Loucy (cell line): Measurements from ENCODE around the gene CYCS.

ENCODE experiments used
- H2AFZ ChIP-seq: fragments of 200-600 bp; sonication (generic); 2 replicates; pipeline ENCODE4 v1.6.0; 2016; ENCODE audit warnings: antibody characterized with exemption, mild to moderate bottlenecking, low read length, moderate library complexity
- H3F3A ChIP-seq: fragments of 200-600 bp; 2 replicates; pipeline ENCODE4 v1.6.0; 2016; ENCODE audit warnings: antibody characterized with exemption, low read depth, mild to moderate bottlenecking
- H3K27me3 ChIP-seq: fragments of 200-600 bp; sonication (generic); 2 replicates; pipeline ENCODE4 v1.6.1; 2014; ENCODE audit warnings: low read length, mild to moderate bottlenecking; ENCODE audit not compliant: insufficient read depth, poor library complexity, severe bottlenecking
- H3K36me3 ChIP-seq: fragments of 200-600 bp; sonication (generic); 2 replicates; pipeline ENCODE4 v1.6.1; 2016; ENCODE audit warnings: low read length; ENCODE audit not compliant: insufficient read depth
- H3K4me1 ChIP-seq: fragments of 200-600 bp; sonication (generic); 2 replicates; pipeline ENCODE4 v1.5.1; 2014; ENCODE audit warnings: low read length, mild to moderate bottlenecking; ENCODE audit not compliant: insufficient read depth, poor library complexity, severe bottlenecking
- H3K4me2 ChIP-seq: fragments of 200-600 bp; sonication (generic); 2 replicates; pipeline ENCODE4 v1.6.0; 2014; ENCODE audit warnings: antibody characterized with exemption, low read length, low read depth, mild to moderate bottlenecking; ENCODE audit not compliant: poor library complexity, severe bottlenecking
- H3K4me3 ChIP-seq: fragments of 200-600 bp; sonication (generic); 2 replicates; pipeline ENCODE4 v1.5.1; 2014; ENCODE audit warnings: low read length, mild to moderate bottlenecking, mixed read lengths; ENCODE audit not compliant: poor library complexity, severe bottlenecking
- H3K79me2 ChIP-seq: fragments of 200-600 bp; sonication (generic); 2 replicates; pipeline ENCODE4 v1.6.1; 2014; ENCODE audit warnings: low read length; ENCODE audit not compliant: insufficient read depth
- H3K9ac ChIP-seq: fragments of 200-600 bp; sonication (generic); 2 replicates; pipeline ENCODE4 v1.6.0; 2014; ENCODE audit warnings: mild to moderate bottlenecking, low read depth, low read length, moderate library complexity; ENCODE audit not compliant: poor library complexity, severe bottlenecking
- H3K9me2 ChIP-seq: fragments of 200-600 bp; sonication (generic); replicated peaks from 2 replicates; pipeline ENCODE4 v1.6.1; 2016; ENCODE audit warnings: low read depth, low read length, mixed read lengths
- H3K9me3 ChIP-seq: fragments of 200-600 bp; sonication (generic); 2 replicates; pipeline ENCODE4 v1.6.1; 2014; ENCODE audit warnings: mild to moderate bottlenecking, antibody characterized with exemption, low read length, low read depth; ENCODE audit not compliant: insufficient read depth
- H4K20me1 ChIP-seq: fragments of 200-600 bp; sonication (generic); 2 replicates; pipeline ENCODE4 v1.6.0; 2014; ENCODE audit warnings: antibody characterized with exemption, low read length, mild to moderate bottlenecking; ENCODE audit not compliant: insufficient read depth, poor library complexity, severe bottlenecking
- CTCF ChIP-seq: fragments of 200-600 bp; sonication (generic); conservative IDR thresholded peaks from 2 replicates; pipeline ENCODE4 v1.5.1; 2014; ENCODE audit warnings: mild to moderate bottlenecking, antibody characterized with exemption, low read length
- EZH2phosphoT487 ChIP-seq: fragments of 200-600 bp; IDR thresholded peaks from 2 replicates; pipeline ENCODE4 v1.6.1; 2018; ENCODE audit warnings: antibody characterized with exemption, mild to moderate bottlenecking, moderate library complexity, borderline replicate concordance

Gene CYCS

GRCh38 chr7:25075459-25075858 lies 49.6 kb downstream of the CYCS start:
- Histone ChIP-seq H3K9ac (no peak overlapping the region), H3K4me2 (no peak overlapping the region), H3K36me3 (no peaks in the 10 kb centered on the region), H3K4me3 (no peak overlapping the region), H2AFZ (no peak overlapping the region), H3K4me1 (peaks cover 8% of the 10 kb centered on the region), H4K20me1 (no peaks in the 10 kb centered on the region), H3F3A (no peaks in the 10 kb centered on the region), H3K9me2 (no peaks in the 10 kb centered on the region), H3K79me2 (no peaks in the 10 kb centered on the region), H3K9me3 (no peaks in the 10 kb centered on the region), H3K27me3 (no peaks in the 10 kb centered on the region)
- TF ChIP-seq CTCF, result no peak
- no peak for TF ChIP-seq EZH2phosphoT487

GRCh38 chr7:25073451-25073850 lies 51.6 kb downstream of the CYCS start:
- TF ChIP-seq CTCF (no peak), EZH2phosphoT487 (no peak)
- Histone ChIP-seq H2AFZ (no peak overlapping the region), H3K9me3 (no peaks in the 10 kb centered on the region), H4K20me1 (no peaks in the 10 kb centered on the region), H3K79me2 (no peaks in the 10 kb centered on the region), H3K36me3 (no peaks in the 10 kb centered on the region), H3K9ac (no peak overlapping the region), H3K27me3 (no peaks in the 10 kb centered on the region), H3K4me1 (peaks cover 8% of the 10 kb centered on the region), H3K4me2 (no peak overlapping the region), H3K9me2 (no peaks in the 10 kb centered on the region), H3F3A (no peaks in the 10 kb centered on the region), H3K4me3 (no peak overlapping the region)
